D721Med (cell line): ENCODE data around the gene EEPD1.

ENCODE experiments used
- DNase-seq: peaks from one replicate; pipeline ENCODE4 v3.0.0; 2011; ENCODE audit warnings: low spot score; ENCODE audit not compliant: insufficient read length
- FAIRE-seq: peaks from 2 replicates; lab custom pipeline; 2011; peaks lifted over from hg19 to GRCh38; lab: Jason Lieb, UNC
- CTCF ChIP-seq: IDR thresholded peaks from 2 replicates; pipeline ENCODE4 v1.5.1; 2012; ENCODE audit warnings: mild to moderate bottlenecking, control low read depth; ENCODE audit not compliant: insufficient read depth; ENCODE audit errors: missing control alignments

EEPD1 gene

DNA sequence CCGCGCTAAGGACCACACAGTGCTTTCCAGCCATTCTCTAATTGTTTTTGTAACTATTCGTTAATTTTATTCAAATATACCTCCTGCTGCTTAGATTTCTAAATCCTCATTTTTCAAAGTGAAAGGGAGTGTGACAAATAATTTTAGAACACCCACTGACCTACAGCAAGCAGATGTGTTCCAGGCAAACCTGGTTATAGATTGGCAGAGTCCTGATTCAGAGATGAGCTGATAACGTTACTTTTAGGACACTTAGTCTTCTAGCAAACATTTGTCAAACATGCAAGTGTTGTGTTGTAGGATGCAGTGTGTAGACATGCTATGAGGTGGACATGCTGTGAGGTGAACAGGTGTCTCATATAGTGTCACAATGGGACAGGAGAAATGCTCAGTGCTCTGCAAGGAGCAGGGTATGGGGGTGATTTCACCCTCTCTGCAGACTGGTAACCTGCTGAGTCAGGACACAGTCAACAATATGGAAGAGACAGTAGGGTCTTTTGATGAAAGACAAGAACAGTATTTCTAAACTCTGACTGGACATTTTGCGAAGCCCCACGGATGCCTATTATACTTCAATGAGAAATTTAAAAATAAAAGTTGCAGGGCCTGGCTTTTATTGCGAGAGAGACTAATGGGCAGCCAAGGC, 144.4 kb downstream of the EEPD1 start:
- FAIRE-seq = no peak
- DNase-seq = no peak
- TF ChIP-seq CTCF = no peak

GRCh38 chr7:36298106-36298505, 145.1 kb downstream of the EEPD1 start:
- FAIRE-seq = no peak
- TF ChIP-seq CTCF = no peak
- DNase-seq = no peak

- DNase-seq (no peak), FAIRE-seq (no peak)
- no peak for TF ChIP-seq CTCF
Measured at GRCh38 chr7:36299223-36299774, 146.2 kb downstream of the EEPD1 start.

- TF ChIP-seq CTCF = no peak
- FAIRE-seq (no peak), DNase-seq (no peak)
Measured at GRCh38 chr7:36299823-36300341, 146.8 kb downstream of the EEPD1 start.

GRCh38 chr7:36300696-36301350, 147.8 kb downstream of the EEPD1 start:
- FAIRE-seq (no peak), DNase-seq (no peak)
- TF ChIP-seq CTCF = no peak

GRCh38 chr7:36301914-36302771, 149.1 kb downstream of the EEPD1 start:
- TF ChIP-seq CTCF = no peak
- FAIRE-seq (no peak), DNase-seq (no peak)
